ENCODE results near the gene ANKRD7.
A peak's percentile ranks its signal among the peaks of the same experiment; 100 is the strongest.

GRCh38 chr7:118245267-118246040 is 20.9 kb downstream of the ANKRD7 start:
- TF ChIP-seq REST (IDR thresholded peaks at IDR 0.05; ENCODE audit: insufficient replicate concordance, low read depth): no peak
- no peak for TF ChIP-seq CTCF (IDR thresholded peaks at IDR 0.05; ENCODE audit: insufficient read depth, low read length)
- TF ChIP-seq SPI1 (IDR thresholded peaks at IDR 0.05; ENCODE audit: borderline replicate concordance, low read depth): peak; percentile 79
- TF ChIP-seq GABPA (IDR thresholded peaks at IDR 0.05; ENCODE audit: low read depth): no peak
